GM15510 (cell line): ENCODE measurements around the gene ARHGAP15.

Experiments used
- POLR2A ChIP-seq: IDR thresholded peaks from 3 replicates; pipeline ENCODE4 v1.6.1; 2011; ENCODE audit warnings: borderline replicate concordance; ENCODE audit not compliant: insufficient read length; ENCODE audit errors: extremely low read depth

The ARHGAP15 gene

DNA sequence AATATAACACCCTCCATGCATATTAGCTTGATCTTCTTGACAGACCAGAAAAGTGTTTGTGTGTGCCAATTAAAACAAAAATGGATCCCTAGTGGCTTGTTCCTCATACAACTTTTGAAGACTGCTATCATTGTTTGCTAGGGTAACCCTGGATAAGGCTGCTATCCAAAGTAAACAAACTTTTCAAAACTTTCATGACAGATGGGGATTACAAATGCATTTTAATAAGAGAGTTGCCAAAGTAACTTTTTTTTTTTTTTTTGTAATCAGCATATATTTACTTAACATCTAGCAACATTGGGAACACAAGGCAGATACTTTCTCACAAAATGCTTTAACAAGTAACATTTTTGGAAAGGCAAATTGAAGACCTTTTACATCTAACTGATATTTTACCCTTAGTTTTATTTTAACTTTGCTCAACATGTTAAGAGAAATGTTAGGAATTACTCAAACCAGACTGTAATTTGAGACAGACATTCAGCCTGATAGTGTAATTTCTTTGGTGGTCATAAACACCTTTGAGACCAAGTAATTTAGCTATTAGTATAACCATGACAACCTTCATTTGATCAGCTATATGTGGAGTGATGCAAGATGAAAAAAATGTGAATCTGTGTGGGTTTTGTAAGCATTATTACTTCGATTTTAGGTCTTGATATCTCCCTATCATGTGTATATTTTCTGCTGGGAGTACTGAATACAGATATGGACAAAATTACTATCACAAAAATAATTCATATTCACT is 300.9 kb downstream of the ARHGAP15 start:
- TF ChIP-seq POLR2A, result no peak

DNA sequence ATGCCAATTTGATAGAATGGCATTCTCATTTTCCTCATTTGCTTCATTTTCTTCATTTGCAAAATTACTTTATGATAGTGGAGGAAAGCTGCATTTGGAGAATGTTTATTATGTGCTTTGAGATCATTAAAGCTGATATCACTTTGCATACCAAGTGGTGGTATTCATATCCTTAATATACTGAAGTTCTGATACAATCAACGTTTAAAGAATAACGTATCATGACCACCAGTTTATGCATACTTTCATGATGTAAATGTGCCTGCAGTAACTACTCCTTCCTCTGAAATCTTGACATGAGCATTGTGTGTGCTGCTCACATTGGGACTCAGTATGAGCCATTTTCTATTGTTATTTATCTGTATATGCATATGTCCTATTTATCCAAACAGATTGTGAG is 302.1 kb downstream of the ARHGAP15 start:
- TF ChIP-seq POLR2A, result no peak

DNA sequence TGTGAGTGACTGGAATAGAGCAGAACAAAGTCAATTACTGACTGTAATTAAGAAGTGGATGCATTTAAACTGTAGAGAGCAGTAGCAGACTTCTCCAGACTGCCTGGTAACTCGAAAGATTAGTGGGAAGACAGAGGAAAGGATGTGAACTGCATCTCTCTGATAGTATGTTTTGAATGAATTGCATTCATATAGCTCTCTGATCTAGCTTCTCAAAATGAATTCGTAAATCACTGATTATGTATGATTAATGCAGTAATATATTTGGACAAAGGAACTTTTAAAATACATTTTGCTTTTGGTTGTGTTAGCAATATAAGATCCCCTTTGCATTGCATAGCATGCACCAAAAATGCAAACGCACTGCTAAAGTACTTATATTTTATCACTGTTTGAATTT is 304.0 kb downstream of the ARHGAP15 start:
- TF ChIP-seq POLR2A, result no peak

DNA sequence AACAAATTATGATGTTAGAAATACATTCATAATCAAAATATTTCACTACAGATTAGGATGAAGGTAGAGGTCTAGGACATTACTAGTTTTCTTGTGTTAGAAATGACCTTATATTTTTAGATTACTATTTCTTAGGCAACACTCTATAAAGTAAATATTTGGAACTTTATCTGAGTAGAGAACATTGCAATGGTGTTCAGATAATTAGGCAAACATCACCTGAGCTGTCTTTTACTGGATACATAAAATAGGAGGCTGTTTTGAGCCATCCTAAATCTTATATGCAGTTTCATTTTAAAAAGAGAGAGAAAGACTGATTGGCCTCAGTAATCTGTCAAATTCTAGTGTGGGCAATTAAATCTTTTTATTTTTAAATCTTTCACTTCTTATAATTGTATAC is 304.6 kb downstream of the ARHGAP15 start:
- no peak for TF ChIP-seq POLR2A

DNA sequence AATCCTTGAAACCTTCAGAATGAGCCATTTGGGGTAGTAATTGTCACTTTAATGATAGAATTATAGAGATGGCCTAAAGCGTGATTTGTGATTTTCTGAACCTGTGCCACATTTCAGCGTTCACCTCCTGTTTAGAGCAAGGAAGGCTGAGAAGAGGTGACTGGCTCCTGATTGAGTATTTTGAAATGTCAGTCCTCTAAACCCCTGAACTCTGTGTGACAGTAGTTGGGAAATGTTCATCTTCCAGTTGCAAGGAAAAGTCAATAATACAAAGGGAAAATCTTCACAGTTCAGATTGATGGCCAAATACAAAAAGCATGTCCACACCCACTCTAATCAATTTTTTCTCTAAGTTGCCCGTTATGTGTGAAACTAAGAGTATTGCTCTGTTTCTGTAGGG is 305.2 kb downstream of the ARHGAP15 start:
- no peak for TF ChIP-seq POLR2A

DNA sequence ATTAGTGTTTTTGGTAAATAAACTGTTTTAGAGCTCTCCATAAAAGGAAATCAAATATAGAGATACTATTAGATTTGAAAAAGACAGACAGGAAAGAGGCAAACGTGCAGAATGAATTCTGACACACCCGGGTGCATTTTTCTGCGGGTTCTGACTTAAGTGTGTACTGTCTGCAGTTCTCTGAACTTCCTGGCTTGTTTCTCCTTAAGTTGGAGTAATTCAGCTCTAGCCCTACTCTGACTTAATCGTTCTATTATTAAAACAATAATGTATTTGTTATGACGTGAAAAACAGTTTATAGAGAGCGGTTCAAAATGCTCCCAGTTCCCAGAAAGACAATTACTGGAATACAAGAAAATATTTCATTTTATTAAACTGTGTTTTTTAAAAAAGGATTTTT is 305.9 kb downstream of the ARHGAP15 start:
- TF ChIP-seq POLR2A, result no peak

DNA sequence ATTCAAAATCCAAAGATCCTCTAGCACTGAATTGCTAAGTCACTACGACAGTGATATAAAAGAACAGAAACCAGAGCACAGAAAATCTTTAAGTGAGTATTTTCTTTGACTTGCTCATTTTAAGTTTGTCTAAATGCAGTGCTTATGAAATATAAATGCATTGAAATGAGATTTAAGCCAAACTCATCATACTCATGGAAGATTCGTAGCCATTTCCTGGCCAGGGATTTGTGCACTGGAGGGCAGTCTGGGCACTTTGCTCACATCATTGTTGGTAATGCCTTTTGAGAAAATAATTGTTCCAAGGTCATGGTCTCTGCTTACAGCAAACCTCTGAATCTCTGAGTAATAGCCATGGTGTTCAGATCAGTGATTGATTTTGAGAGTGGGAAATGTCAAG is 307.7 kb downstream of the ARHGAP15 start:
- no peak for TF ChIP-seq POLR2A

DNA sequence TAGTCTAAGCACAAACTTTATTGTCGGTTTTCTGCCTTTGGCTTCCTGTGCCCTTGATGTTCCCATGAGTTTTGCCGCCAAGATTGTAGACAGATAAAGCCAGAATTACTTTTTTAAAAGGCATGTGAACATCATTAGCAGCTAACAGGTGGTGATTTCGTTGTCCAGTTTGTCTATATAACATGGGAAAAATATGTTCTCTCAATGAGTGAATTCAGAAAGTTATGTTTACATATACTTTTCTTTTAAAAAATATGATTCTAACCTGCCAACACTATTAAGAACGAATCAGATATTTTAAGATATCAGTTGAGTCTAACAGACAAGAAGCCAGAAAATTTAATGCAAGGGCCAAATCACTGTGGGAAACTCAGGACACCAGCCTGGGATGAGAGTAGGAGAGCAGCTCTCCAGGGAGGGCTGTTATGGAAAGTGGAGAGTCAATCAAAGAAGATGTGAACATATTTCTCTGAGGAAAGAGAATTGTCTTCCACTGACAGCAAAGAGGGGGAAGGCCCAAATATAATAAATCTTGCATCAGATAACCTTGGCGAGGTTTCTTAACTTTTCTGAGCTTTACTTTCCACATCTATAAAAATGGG is 311.3 kb downstream of the ARHGAP15 start:
- TF ChIP-seq POLR2A, result no peak

DNA sequence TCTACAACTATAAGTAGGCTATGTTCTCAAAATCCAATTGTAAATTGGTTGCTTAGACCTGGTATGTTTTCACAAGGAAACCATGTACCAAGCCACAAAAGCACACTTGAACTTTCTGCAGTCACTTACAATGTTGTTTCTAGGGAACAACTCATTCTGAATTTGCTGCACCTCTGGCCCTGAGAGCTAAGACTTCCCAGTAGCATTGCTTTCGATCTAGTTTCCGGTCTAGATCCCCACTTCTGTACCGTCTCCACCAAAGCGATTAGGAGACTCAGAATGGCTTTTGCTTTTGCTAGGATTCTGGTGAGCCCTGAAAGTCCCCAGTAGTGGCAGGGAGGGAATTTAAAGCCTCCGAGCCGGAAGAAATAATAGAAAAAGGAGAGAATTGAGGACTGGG is 313.0 kb downstream of the ARHGAP15 start:
- TF ChIP-seq POLR2A, result no peak

DNA sequence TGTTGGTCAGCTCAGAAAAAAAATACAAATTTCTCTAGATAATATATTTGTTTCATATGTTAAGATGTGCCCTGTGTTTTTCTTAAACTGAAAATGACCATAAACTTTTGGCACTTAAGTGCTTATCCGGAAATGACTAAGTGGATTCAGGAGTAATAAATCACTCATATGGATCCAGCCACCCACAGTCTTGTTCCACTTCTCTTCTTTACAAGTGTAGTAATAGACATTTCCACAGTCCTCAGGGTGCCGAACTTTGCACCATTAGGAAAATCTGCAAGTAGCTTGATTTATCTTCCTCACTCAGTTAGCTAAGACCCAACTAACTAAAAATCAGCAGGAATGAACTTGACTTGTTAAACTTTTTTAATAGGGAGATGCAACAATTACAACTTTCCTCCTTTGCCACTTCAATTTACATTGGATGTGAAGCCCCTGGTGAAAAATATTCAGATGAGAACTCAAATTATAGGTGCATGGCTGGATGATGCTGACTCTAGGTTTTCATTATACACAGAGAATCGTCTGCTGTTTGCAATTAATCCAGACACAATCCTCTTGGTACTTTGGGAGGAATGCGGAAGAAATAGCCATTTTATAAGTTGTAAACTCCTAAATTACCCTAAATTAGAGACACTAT is 322.5 kb downstream of the ARHGAP15 start:
- TF ChIP-seq POLR2A, result no peak

DNA sequence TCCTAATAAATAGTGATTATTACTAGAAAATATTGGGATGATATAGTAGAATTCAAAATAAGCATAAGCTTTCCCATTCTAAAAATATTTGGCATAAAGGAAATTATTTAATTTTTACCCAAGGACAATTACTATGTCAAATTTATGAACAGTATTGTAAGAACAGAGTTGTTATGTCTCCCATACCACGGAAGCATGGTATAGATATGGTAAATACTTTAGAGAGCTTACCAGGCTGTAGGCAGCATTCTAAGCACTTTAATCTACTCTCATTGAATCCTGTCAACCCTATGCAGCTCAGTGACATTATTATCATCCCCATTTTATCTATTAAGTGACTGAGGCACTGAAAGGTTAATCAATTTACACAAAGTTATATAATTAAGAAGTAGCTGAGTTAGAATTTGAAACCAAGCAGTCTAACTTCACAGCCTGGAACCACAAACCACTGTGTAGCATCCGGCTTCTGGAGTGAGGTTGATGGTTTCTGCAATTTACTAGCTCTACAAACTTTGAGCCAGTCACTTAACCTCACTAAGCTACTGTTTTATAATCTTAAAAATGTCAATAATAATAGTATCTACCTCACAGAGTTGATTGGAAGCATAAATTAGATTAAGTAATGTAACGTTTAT is 323.7 kb downstream of the ARHGAP15 start:
- no peak for TF ChIP-seq POLR2A

DNA sequence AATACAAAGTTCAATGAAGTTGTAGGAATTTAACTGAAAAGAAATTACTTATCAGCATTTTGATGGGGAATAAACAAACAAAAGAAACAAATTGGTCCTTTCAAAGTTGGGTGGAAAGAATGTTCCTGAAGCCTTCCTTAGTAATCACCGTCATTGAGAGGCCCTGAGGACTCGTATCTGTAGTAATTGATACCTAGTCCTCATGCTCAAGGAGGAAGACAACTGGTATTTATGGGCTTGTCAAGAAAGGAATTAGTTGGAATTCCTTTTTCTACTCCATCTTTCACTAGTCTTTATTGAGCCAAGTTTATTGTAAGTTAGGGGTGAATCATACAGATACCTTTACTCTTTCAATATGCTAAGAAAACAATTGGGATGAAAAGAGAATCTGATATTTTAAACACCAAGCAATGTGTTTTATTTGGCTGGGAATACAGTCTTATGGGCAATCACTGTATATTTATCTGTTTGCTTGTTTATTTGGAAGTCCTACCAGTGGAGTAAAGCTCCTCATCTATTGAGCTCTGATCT is 324.8 kb downstream of the ARHGAP15 start:
- no peak for TF ChIP-seq POLR2A

DNA sequence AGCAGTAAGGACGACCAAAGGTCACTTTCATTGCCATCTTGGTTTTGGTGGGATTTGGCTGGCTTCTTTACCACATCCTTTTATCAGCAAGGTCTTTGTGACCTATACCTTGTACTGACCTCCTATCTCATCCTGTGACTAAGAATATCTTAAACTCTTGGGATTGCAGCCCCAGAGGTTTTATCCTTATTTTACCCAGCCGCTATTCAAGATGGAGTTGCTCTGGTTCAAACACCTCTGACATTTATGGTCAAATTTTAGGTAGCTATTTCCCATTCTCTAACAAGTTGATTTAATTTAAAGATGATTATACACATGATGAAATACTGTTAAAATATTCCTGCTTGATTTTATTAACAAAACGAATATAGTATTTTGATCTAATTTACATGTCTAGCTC is 326.1 kb downstream of the ARHGAP15 start:
- TF ChIP-seq POLR2A, result no peak

DNA sequence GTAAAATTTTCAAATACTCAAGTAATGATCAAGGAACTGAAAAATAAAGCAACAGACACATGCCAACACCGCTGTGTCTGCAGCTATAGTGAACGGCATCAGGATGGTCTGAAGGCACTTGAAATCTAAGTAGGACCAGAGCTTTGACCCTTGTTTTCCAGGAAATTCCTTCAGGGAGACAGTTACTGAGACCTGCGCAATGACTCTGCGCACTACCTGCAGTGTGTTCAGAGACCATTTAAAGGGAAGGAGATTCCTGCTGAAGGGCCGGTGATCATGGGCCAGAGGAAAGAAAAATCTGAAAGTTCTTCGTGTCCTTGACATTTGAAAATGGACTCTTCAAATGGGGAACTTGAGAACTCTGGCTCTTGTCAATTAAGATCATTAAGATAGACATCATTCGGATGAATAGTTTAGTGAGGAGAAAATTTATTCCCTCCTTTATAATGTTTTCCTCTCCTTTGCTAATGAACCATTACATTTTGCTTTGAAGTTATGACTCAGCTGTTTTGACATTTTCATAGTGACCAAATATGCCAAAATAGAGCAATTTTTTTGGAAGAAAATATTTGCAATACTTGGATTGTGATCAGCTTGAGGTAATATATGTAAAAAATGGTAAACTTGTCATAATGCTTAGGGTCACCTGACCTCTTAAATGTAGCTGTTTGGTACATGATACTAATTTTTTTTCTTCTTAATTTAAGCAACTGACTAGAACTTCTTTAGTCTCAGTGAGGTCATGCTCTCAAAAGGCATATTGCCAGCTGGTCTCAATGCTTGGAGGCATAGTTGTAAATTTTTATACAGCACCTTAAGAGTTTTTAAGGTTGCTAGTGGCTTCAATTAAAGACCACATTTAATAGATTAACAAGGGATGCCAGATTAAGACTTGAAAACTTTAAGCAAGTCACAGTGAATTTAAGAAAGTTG is 329.3 kb downstream of the ARHGAP15 start:
- TF ChIP-seq POLR2A, result no peak

DNA sequence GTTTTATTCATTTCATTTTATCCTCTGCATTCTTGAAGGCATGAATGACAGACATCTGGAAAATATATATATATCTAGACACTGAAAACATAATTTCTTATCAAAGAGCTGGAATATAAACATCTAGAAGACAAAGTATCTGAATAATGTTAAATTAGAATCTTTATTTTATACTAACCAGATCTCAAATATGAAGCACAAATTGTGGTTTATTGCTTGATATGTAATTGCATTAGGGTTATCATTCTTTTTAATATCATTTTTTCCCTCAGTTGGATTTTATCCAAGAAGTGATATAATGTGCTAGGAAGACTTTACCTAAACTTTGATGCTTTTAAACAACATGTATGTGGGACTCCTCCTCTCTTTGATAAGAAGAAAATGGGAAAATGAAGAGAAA is 331.2 kb downstream of the ARHGAP15 start:
- TF ChIP-seq POLR2A, result no peak

DNA sequence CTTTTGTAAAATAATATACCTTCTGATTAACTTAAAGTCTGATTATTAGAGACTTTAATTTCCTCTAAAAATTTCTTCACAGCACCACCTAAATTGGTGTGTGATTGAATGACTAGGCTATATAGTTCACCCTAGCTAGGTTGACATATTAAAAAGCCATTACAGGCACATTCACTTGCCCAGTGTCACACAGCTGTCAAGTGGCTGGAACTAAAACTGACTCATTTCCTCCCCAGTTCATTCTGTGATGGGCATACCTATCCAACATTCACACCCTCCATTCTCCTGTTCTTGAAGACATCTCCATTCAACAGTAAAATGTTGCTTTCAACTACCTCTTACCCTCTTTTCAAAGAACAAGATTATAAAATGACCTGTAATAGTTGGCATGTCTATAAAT is 334.5 kb downstream of the ARHGAP15 start:
- TF ChIP-seq POLR2A, result no peak
